Astrocyte of the spinal cord (primary cell): Measurements from ENCODE around the gene RNF169.

Experiments
- DNase-seq: peaks from one replicate; pipeline ENCODE4 v3.0.0; 2011; ENCODE audit warnings: low read depth, low spot score
- H3K4me3 ChIP-seq: 2 replicates; pipeline ENCODE4 v1.5.1; 2011; ENCODE audit warnings: low read depth, mild to moderate bottlenecking, low read length, moderate library complexity
- CTCF ChIP-seq: IDR thresholded peaks from 2 replicates; pipeline ENCODE4 v1.5.1; 2012; ENCODE audit warnings: low read depth, mild to moderate bottlenecking, low read length, inconsistent platforms
- in situ Hi-C: cut with HindIII; loops from 2 replicates; pipeline ENCODE4 v1.10.0; 2017; ENCODE audit warnings: low sequenced_read_pairs

Gene RNF169

DNA sequence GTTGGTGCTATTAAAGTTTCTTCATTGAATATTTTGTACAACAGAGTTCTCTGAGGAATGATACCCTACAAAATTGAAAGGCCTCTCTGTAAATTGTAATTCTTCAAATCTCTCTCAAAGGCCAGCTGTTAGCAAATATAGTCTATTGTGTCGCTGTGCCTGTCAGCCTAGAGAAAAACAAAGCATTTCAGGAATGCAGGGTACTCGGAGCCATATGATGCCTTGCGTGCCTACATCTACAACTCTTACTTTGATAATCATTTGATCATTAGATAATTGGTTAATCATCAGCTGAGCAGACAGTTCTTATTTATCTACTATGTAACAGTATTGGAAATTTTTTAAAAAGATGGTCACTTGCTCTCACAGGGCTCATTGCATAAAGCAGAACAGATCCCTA lies 67.3 kb downstream of the RNF169 start:
- no peak for DNase-seq
- in situ Hi-C loops: no loop called here
- H3K4me3 ChIP-seq: no peak overlapping the region
- TF ChIP-seq CTCF: no peak

DNA sequence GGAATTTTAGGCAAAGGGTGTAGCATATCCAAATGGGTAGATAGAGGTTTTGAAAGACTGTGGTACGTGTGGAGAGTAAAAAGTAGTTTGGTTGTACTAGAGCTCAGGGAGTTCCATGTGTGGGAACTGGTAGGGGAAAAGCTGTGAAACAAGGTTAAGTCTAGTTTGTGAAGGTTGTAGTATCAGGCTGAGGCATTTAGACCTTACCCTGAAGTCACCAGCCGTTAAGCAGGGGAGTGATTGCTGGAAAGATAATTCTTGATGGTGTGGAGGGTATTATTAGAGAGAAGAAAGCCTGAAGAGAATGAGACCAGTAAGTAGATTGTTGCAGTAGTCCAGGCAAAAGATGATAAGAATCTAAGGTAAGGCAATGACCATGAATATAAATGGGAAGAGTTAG lies 68.0 kb downstream of the RNF169 start:
- in situ Hi-C loops: no loop called here
- TF ChIP-seq CTCF: no peak
- H3K4me3 ChIP-seq: no peak overlapping the region
- no peak for DNase-seq

DNA sequence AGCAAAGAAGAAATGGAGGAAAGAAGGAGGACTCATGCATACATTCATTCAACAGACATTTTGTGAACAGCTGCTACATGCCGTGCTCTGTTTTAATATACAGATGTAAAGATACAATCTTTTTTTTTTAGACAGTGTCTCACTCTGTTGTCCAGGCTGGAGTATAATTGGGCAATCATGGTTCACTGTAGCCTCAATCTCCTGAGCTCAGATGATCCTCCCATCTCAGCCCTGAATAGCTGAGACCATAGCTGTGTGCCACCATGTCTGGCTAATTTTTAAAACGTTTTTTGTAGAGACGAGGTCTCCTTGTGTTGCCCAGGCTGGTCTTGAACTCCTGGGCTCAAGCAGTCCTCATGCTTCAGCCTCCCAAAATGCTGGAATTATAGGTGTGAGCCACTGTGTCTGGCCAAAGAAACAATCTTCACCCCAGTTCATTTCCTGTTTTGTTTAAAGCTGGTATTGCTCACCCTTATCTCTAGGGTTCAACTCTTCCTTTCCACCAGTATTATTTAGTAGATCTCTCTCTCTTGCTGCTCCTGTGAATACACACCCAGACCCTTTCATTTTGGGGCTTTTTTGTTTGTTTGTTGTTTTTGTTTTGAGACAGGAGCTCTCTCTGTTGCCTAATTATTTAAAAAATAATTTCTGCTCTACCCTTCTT lies 69.8 kb downstream of the RNF169 start:
- no peak for DNase-seq
- no peak for TF ChIP-seq CTCF
- no peak overlapping the region for H3K4me3 ChIP-seq
- in situ Hi-C loops: no loop called here

GRCh38 chr11:74819400-74819799 lies 70.8 kb downstream of the RNF169 start:
- no peak for TF ChIP-seq CTCF

GRCh38 chr11:74820763-74821162 lies 72.1 kb downstream of the RNF169 start:
- no peak overlapping the region for H3K4me3 ChIP-seq
- DNase-seq: peak; percentile 91
- no peak for TF ChIP-seq CTCF
- in situ Hi-C loops: no loop called here

More at GRCh38 chr11:74819400-74819799, 70.8 kb downstream of the RNF169 start:
- in situ Hi-C loops: no loop called here
- no peak overlapping the region for H3K4me3 ChIP-seq
- no peak for DNase-seq

- no peak for TF ChIP-seq CTCF
- H3K4me3 ChIP-seq: no peak overlapping the region
- DNase-seq: peak; percentile 80
- in situ Hi-C loops: no loop called here
These were observed 73.5 kb downstream of the RNF169 start for GRCh38 chr11:74822170-74822569.
